Endodermal cell (in vitro differentiated cells): ENCODE measurements around the gene HEBP1. TPM values are rescaled to one million over a fixed set of nuclear protein-coding genes. Genes with fewer than 3 reads are reported as not detected.
"Not testable (repeated sequence)": the region's sequence is repeated elsewhere in the genome, so short reads cannot be mapped to it uniquely, and the experiment has no call there.

Experiments used
- DNase-seq: peaks from one replicate; pipeline ENCODE4 v3.0.0-alpha.2; 2017
- H3K27ac ChIP-seq: 2 replicates; pipeline ENCODE4 v1.5.1; 2013; ENCODE audit warnings: mild to moderate bottlenecking, low read depth, low read length, moderate library complexity
- H3K27me3 ChIP-seq: 2 replicates; pipeline ENCODE4 v1.6.1; 2013; ENCODE audit warnings: mild to moderate bottlenecking, low read length, moderate library complexity; ENCODE audit not compliant: insufficient read depth, control insufficient read depth, poor library complexity, severe bottlenecking
- H3K36me3 ChIP-seq: 2 replicates; pipeline ENCODE4 v1.7.0; 2013; ENCODE audit warnings: mild to moderate bottlenecking, low read length, moderate library complexity; ENCODE audit not compliant: control insufficient read depth, insufficient read depth
- H3K4me1 ChIP-seq: one replicate; pipeline ENCODE4 v1.7.0; 2013; ENCODE audit warnings: low read length; ENCODE audit not compliant: control insufficient read depth, insufficient read depth
- H3K4me3 ChIP-seq: 2 replicates; pipeline ENCODE4 v1.5.1; 2013; ENCODE audit warnings: mild to moderate bottlenecking, low read length, moderate library complexity
- H3K9ac ChIP-seq: 2 replicates; pipeline ENCODE4 v1.6.1; 2013; ENCODE audit warnings: mild to moderate bottlenecking, low read length, moderate library complexity; ENCODE audit not compliant: poor library complexity, severe bottlenecking; ENCODE audit errors: extremely low read depth
- H3K9me3 ChIP-seq: 2 replicates; pipeline ENCODE4 v1.6.1; 2013; ENCODE audit warnings: mild to moderate bottlenecking, low read length, moderate library complexity; ENCODE audit not compliant: control insufficient read depth
- H3K27ac Mint-ChIP-seq: 2 replicates; pipeline ENCODE4 v1.8.0; 2020; ENCODE audit warnings: mixed read lengths
- H3K27me3 Mint-ChIP-seq: 2 replicates; pipeline ENCODE4 v1.8.0; 2021; ENCODE audit warnings: mild to moderate bottlenecking, mixed read lengths; ENCODE audit not compliant: insufficient read depth
- H3K36me3 Mint-ChIP-seq: 2 replicates; pipeline ENCODE4 v1.8.0; 2020; ENCODE audit warnings: low read depth, mixed read lengths
- H3K4me1 Mint-ChIP-seq: 2 replicates; pipeline ENCODE4 v1.8.0; 2020; ENCODE audit warnings: mixed read lengths
- H3K4me3 Mint-ChIP-seq: 2 replicates; pipeline ENCODE4 v1.8.0; 2020; ENCODE audit warnings: mild to moderate bottlenecking, moderate library complexity, mixed read lengths
- H3K9me3 Mint-ChIP-seq: 2 replicates; pipeline ENCODE4 v1.8.0; 2020; ENCODE audit warnings: mild to moderate bottlenecking, mixed read lengths
- WGBS, 2 experiments: methylation state at CpG; one replicate each; pipeline versions ENCODE4 v1.1.5 to v1.1.7; 2013; ENCODE audit warnings: missing lambda C conversion rate in 2 of 2, mixed read lengths in 1 of 2; ENCODE audit not compliant: insufficient coverage in 1 of 2, insufficient read length in 1 of 2; 5-methylcytosine and 5-hydroxymethylcytosine counted together
- total RNA-seq, 2 donors: library from RNA; stranded (reverse); fragmentation: NEBNext Ultra II Directional in 1 of 2; extraction: Animal tissue kit (Norgen Biotek cat#: 25700) in 1 of 2; gene quantifications; 2 replicates in 1 of 2; 3 replicates in 1 of 2; pipeline ENCODE4 v1.2.1, GENCODE V29; 2021
- TF ChIP-seq, protein P1 (sequence below): fragments of 200-600 bp; sonication (generic); conservative IDR thresholded peaks from 2 replicates; pipeline ENCODE4 v1.5.0; 2021; ENCODE audit warnings: antibody characterized with exemption, mild to moderate bottlenecking

The HEBP1 gene
- total RNA-seq, 2 donors from 2014 or later: 27.4 to 29.1 TPM

DNA sequence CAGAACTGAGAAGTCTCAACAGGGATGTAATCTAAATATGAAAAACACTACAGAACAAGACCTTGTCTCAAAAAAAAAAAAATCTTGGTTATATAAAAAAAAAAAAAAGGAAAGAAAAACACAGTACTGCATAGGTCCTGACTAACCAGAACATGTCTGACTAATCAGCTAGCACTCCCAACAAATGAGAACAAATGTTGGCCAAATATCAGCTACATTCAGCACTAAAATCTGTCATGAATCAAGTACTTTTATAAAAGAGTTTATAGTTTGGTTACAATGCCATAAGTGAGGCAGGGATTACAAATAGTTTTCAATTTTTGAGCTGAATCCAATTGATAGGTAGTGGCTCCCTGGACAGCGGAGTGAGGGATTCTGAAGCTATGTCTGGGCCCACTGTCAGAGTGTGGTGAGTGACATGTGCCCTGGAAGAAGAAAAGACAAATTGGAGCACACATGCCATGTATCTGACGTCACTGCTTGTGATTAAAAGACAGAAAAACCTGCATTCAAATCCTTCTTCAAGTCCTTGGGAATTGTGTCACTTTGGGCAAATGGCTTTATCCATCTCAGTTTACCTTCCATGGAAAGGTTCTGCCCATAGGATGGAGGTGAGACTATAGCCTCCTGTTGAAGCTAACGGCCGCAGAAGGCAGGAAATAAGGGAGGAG, 38.6 kb upstream of the HEBP1 start:
- Mint-ChIP-seq H3K27me3 (peaks cover 23% of the 10 kb centered on the region), H3K4me1 (peaks cover 8% of the 10 kb centered on the region), H3K9me3 (no peaks in the 10 kb centered on the region), H3K27ac (no peak overlapping the region), H3K4me3 (no peak overlapping the region), H3K36me3 (no peaks in the 10 kb centered on the region)
- 93% methylated on average over 2 to 4 of the region's 4 CpGs for WGBS, 2 experiments
- Histone ChIP-seq H3K27me3 (peaks cover 13% of the 10 kb centered on the region), H3K9me3 (no peaks in the 10 kb centered on the region), H3K27ac (no peak overlapping the region), H3K36me3 (no peaks in the 10 kb centered on the region), H3K9ac (no peak overlapping the region), H3K4me3 (no peak overlapping the region), H3K4me1 (no peaks in the 10 kb centered on the region)
- TF ChIP-seq, protein P1, sequence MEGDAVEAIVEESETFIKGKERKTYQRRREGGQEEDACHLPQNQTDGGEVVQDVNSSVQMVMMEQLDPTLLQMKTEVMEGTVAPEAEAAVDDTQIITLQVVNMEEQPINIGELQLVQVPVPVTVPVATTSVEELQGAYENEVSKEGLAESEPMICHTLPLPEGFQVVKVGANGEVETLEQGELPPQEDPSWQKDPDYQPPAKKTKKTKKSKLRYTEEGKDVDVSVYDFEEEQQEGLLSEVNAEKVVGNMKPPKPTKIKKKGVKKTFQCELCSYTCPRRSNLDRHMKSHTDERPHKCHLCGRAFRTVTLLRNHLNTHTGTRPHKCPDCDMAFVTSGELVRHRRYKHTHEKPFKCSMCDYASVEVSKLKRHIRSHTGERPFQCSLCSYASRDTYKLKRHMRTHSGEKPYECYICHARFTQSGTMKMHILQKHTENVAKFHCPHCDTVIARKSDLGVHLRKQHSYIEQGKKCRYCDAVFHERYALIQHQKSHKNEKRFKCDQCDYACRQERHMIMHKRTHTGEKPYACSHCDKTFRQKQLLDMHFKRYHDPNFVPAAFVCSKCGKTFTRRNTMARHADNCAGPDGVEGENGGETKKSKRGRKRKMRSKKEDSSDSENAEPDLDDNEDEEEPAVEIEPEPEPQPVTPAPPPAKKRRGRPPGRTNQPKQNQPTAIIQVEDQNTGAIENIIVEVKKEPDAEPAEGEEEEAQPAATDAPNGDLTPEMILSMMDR: no peak
- no peak for DNase-seq

DNA sequence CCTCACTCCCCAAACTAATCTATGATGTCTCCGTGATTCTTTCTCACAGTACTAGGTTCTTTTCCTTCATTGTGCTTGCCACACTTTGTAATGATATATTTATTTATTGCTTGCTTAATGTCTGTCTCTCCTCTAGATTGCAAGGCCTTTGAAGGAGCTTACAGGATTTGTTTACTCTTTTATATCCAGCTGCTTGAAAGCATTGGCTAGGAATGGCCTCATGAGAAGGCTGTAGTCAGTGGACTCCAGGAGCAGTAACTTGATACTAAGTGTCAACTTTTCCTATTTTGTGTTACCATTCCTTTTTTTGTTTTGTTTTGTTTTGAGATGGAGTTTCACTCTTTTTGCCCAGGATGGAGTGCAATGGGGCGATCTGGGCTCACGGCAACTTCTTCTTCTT, 36.8 kb upstream of the HEBP1 start:
- no peaks in the 10 kb centered on the region for H3K36me3 ChIP-seq
- no peak overlapping the region for H3K27ac Mint-ChIP-seq
- H3K9ac ChIP-seq: no peak overlapping the region
- no peak overlapping the region for H3K27ac ChIP-seq
- H3K27me3 Mint-ChIP-seq: peaks cover 11% of the 10 kb centered on the region
- 90% methylated on average over 3 of the region's 3 CpGs; no CpG with 5 or more reads in 1 of the 2 experiments for WGBS, 2 experiments
- no peaks in the 10 kb centered on the region for H3K4me1 Mint-ChIP-seq
- DNase-seq: no peak
- peaks cover 8% of the 10 kb centered on the region for H3K27me3 ChIP-seq
- no peak overlapping the region for H3K4me3 Mint-ChIP-seq
- no peaks in the 10 kb centered on the region for H3K36me3 Mint-ChIP-seq
- H3K9me3 ChIP-seq: no peaks in the 10 kb centered on the region
- TF ChIP-seq, protein P1: no peak
- no peaks in the 10 kb centered on the region for H3K4me1 ChIP-seq
- H3K9me3 Mint-ChIP-seq: no peaks in the 10 kb centered on the region
- H3K4me3 ChIP-seq: no peak overlapping the region

DNA sequence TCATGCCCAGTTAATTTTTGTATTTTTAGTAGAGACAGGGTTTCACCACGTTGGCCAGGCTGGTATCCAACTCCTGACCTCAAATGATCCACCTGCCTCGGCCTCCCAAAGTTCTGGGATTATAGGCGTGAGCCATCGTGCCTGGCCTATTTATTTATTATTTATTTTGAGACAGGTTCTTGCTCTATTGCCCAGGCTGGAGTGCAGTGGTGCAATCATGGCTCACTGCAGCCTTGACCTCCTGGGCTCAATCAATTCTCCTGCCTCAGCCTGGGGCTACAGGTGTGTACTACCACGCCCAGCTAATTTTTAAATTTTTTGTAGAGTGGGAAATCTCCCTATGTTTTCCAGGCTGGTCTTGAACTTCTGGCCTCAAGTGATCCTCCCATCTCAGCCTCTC, 35.3 kb upstream of the HEBP1 start:
- H3K27ac Mint-ChIP-seq, H3K9me3 ChIP-seq, H3K4me3 ChIP-seq, H3K36me3 ChIP-seq, H3K9me3 Mint-ChIP-seq, H3K4me1 ChIP-seq, H3K27me3 ChIP-seq, H3K9ac ChIP-seq, H3K27ac ChIP-seq, H3K4me3 Mint-ChIP-seq, H3K27me3 Mint-ChIP-seq, H3K4me1 Mint-ChIP-seq, DNase-seq, H3K36me3 Mint-ChIP-seq: not testable (repeated sequence)
- 93 to 100% methylated on average over 3 to 5 of the region's 5 CpGs for WGBS, 2 experiments

DNA sequence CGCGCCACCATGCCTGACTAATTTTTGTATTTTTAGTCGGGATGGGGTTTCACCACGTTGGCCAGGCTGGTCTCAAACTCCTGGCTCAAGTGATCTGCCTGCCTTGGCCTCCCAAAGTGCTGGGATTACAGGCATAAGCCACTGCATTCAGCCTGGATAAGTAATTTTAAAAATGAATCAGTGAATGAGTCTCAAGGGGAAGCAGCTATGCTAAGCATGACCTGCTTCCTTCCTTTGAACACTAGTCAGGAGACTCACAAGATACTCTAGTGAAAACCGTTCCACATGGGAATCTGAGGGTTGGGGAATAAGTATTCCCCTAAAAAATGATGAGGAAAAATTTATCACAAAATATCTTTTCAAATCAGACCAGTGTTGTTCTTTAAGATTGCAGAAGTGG, 33.4 kb upstream of the HEBP1 start:
- H3K9ac ChIP-seq: no peak overlapping the region
- no peak overlapping the region for H3K4me3 ChIP-seq
- peaks cover 11% of the 10 kb centered on the region for H3K27me3 Mint-ChIP-seq
- no peak overlapping the region for H3K27ac Mint-ChIP-seq
- H3K27me3 ChIP-seq: no peaks in the 10 kb centered on the region
- H3K36me3 ChIP-seq: no peaks in the 10 kb centered on the region
- no peak overlapping the region for H3K4me3 Mint-ChIP-seq
- 80 to 98% methylated on average over 2 to 5 of the region's 5 CpGs for WGBS, 2 experiments
- no peak overlapping the region for H3K27ac ChIP-seq
- H3K4me1 Mint-ChIP-seq: peaks cover 7% of the 10 kb centered on the region
- TF ChIP-seq, protein P1: no peak
- no peaks in the 10 kb centered on the region for H3K36me3 Mint-ChIP-seq
- H3K4me1 ChIP-seq: peaks cover 4% of the 10 kb centered on the region
- no peaks in the 10 kb centered on the region for H3K9me3 Mint-ChIP-seq
- no peaks in the 10 kb centered on the region for H3K9me3 ChIP-seq
- DNase-seq: no peak
